HCT116 (cell line): ENCODE data around the gene PNPLA8. TPM values are rescaled to one million over a fixed set of nuclear protein-coding genes. Genes with fewer than 3 reads are reported as not detected.

ENCODE experiments used
- ATAC-seq: fragments of 200-7000 bp; cut with Tn5 transposase; 2 replicates; pipeline ENCODE4 v1.9.1; 2020; ENCODE audit warnings: mild to moderate bottlenecking, moderate library complexity
- BruUV-seq: library from RNA; stranded (reverse); fragments of 400-500 nt; replicated peaks from 2 replicates; lab custom pipeline; 2021; lab: Mats Ljungman, UMichigan
- CTCF ChIA-PET: fragments of 300-600 bp; sonication (Branson Sonifier 250); formaldehyde crosslinking; loops from one replicate; lab custom pipeline; 2021; ENCODE audit warnings: antibody characterized with exemption; lab: Charles Lee
- POLR2A ChIA-PET: fragments of 300-600, 350-600 bp; sonication (Branson Sonifier 250); formaldehyde crosslinking; loops from one replicate; lab custom pipeline; 2021; ENCODE audit warnings: antibody characterized with exemption; lab: Charles Lee
- RAD21 ChIA-PET, 2 experiments: fragments of 300-600 bp; sonication (Branson Sonifier 250); formaldehyde crosslinking; loops; one replicate each; lab custom pipeline; 2023; ENCODE audit warnings: low total read pairs in 2 of 2; ENCODE audit not compliant: uncharacterized antibody in 2 of 2, unreplicated experiment in 2 of 2, low non-redundant PET in 1 of 2; lab: Charles Lee
- DNase-seq: peaks from one replicate; pipeline ENCODE4 v3.0.0-alpha.2; 2010; ENCODE audit warnings: low read depth, low spot score
- H2AFZ ChIP-seq: fragments of 200-600 bp; shearing (Covaris generic), sonication (generic); 2 replicates; pipeline ENCODE4 v1.6.1; 2017; ENCODE audit warnings: low read depth, mixed run types, mixed read lengths, antibody characterized with exemption, low read length; ENCODE audit not compliant: poor library complexity, severe bottlenecking
- H3K27ac ChIP-seq: 2 replicates; pipeline ENCODE4 v1.5.1; 2012; ENCODE audit warnings: low read depth, low read length
- H3K27me3 ChIP-seq: fragments of 200-600 bp; sonication (generic); 2 replicates; pipeline ENCODE4 v1.6.1; 2016; ENCODE audit warnings: mixed run types, low read length, mixed read lengths; ENCODE audit not compliant: insufficient read depth
- H3K36me3 ChIP-seq, 2 experiments: fragments of 200-500 bp in 1 of 2; fragments of 200-600 bp in 1 of 2; sonication (Bioruptor generic) in 1 of 2; sonication (generic) in 1 of 2; 2 replicates each; pipeline versions ENCODE4 v1.5.1 to v1.6.1; 2014 to 2016; ENCODE audit warnings: low read length in 2 of 2, inconsistent platforms in 1 of 2, mixed read lengths in 1 of 2, mixed run types in 1 of 2; ENCODE audit not compliant: insufficient read depth in 2 of 2, control insufficient read depth in 1 of 2
- H3K4me1 ChIP-seq, 2 experiments: fragments of 200-600 bp in 1 of 2; sonication (generic) in 1 of 2; 2 replicates each; pipeline versions ENCODE4 v1.5.1 to v1.6.1; 2012 to 2017; ENCODE audit warnings: low read length in 2 of 2, inconsistent platforms in 1 of 2, mild to moderate bottlenecking in 1 of 2, mixed read lengths in 1 of 2, mixed run types in 1 of 2, moderate library complexity in 1 of 2; ENCODE audit not compliant: insufficient read depth in 2 of 2, control insufficient read depth in 1 of 2
- H3K4me2 ChIP-seq: fragments of 200-600 bp; sonication (generic); 2 replicates; pipeline ENCODE4 v1.6.1; 2017; ENCODE audit warnings: mixed run types, low read length, mixed read lengths
- H3K4me3 ChIP-seq, 2 experiments: fragments of 200-600 bp in 1 of 2; sonication (generic) in 1 of 2; replicated peaks in 1 of 2; 2 replicates each; pipeline ENCODE4 v1.5.1; 2011 to 2016; ENCODE audit warnings: low read length in 2 of 2, control low read depth in 1 of 2, low read depth in 1 of 2, mild to moderate bottlenecking in 1 of 2, mixed read lengths in 1 of 2, mixed run types in 1 of 2
- H3K79me2 ChIP-seq: fragments of 200-600 bp; sonication (generic); 2 replicates; pipeline ENCODE4 v1.6.1; 2017; ENCODE audit warnings: mild to moderate bottlenecking, mixed run types, low read length, moderate library complexity, mixed read lengths; ENCODE audit not compliant: insufficient read depth
- H3K9ac ChIP-seq: fragments of 200-600 bp; sonication (generic); 2 replicates; pipeline ENCODE4 v1.6.1; 2016; ENCODE audit warnings: low read length, mixed read lengths
- H3K9me2 ChIP-seq: fragments of 200-600 bp; sonication (generic), shearing (Covaris generic); 2 replicates; pipeline ENCODE4 v1.6.1; 2017; ENCODE audit warnings: mixed run types, mild to moderate bottlenecking, moderate library complexity; ENCODE audit not compliant: insufficient read depth
- H3K9me3 ChIP-seq, 2 experiments: fragments of 200-500 bp in 1 of 2; fragments of 200-600 bp in 1 of 2; sonication (Bioruptor generic) in 1 of 2; sonication (generic) in 1 of 2; 2 replicates each; pipeline ENCODE4 v1.6.1; 2014 to 2017; ENCODE audit warnings: low read length in 2 of 2, mixed read lengths in 2 of 2, inconsistent platforms in 1 of 2, low read depth in 1 of 2, mild to moderate bottlenecking in 1 of 2, mixed run types in 1 of 2, moderate library complexity in 1 of 2; ENCODE audit not compliant: control insufficient read depth in 1 of 2, insufficient read depth in 1 of 2
- H4K20me1 ChIP-seq: fragments of 200-600 bp; sonication (generic), shearing (Covaris generic); 2 replicates; pipeline ENCODE4 v1.6.1; 2017; ENCODE audit warnings: mixed run types, mild to moderate bottlenecking, moderate library complexity; ENCODE audit not compliant: insufficient read depth
- CBX3 ChIP-seq: IDR thresholded peaks from 2 replicates; pipeline ENCODE4 v1.6.1; 2012; ENCODE audit warnings: low read depth
- POLR2AphosphoS5 ChIP-seq: IDR thresholded peaks from 2 replicates; pipeline ENCODE4 v1.6.1; 2011; ENCODE audit warnings: mild to moderate bottlenecking, low read depth, low read length, moderate library complexity
- RAD21 ChIP-seq: IDR thresholded peaks from 2 replicates; pipeline ENCODE4 v1.6.1; 2012; ENCODE audit warnings: low read depth, mild to moderate bottlenecking
- SIN3A ChIP-seq: IDR thresholded peaks from 2 replicates; pipeline ENCODE4 v1.6.1; 2012; ENCODE audit warnings: low read depth
- SRF ChIP-seq: IDR thresholded peaks from 2 replicates; pipeline ENCODE4 v1.6.1; 2012; ENCODE audit warnings: low read depth
- YY1 ChIP-seq: IDR thresholded peaks from 2 replicates; pipeline ENCODE4 v1.6.1; 2011; ENCODE audit warnings: low read length, low read depth, moderate library complexity, mild to moderate bottlenecking; ENCODE audit not compliant: insufficient replicate concordance; ENCODE audit errors: extremely low read depth
- ZFX ChIP-seq: fragments of 450-650 bp; IDR thresholded peaks from 2 replicates; pipeline ENCODE4 v1.6.1; 2017
- ZNF274 ChIP-seq: fragments of 200-500 bp; sonication (Bioruptor generic); IDR thresholded peaks from 2 replicates; pipeline ENCODE4 v1.6.1; 2014; ENCODE audit warnings: mild to moderate bottlenecking, low read depth, low read length, inconsistent platforms
- intact Hi-C: fragments of 100-400 bp; cut with micrococcal nuclease; formaldehyde crosslinking; loops from 2 replicates; pipeline ENCODE4 v1.10.0; 2022
- total RNA-seq: library from RNA; stranded (reverse); gene quantifications from one replicate; pipeline ENCODE4 v1.2.1, GENCODE V29; 2021; ENCODE audit not compliant: unreplicated experiment
- TF ChIP-seq, protein P1 (sequence below): IDR thresholded peaks from 2 replicates; pipeline ENCODE4 v1.6.1; 2011; ENCODE audit warnings: mild to moderate bottlenecking, low read length, moderate library complexity; ENCODE audit not compliant: insufficient replicate concordance; ENCODE audit errors: extremely low read depth
- TF ChIP-seq, protein P2 (sequence below): IDR thresholded peaks from 2 replicates; pipeline ENCODE4 v1.6.1; 2012
- TF ChIP-seq, protein P3 (sequence below): IDR thresholded peaks from 2 replicates; pipeline ENCODE4 v1.6.1; 2012
- TF ChIP-seq, protein P4 (sequence below), 3 experiments: fragments of 200-600 bp in 1 of 3; sonication (generic) in 1 of 3; IDR thresholded peaks in 2 of 3; conservative IDR thresholded peaks in 1 of 3; 2 replicates each; pipeline ENCODE4 v1.5.1; 2012 to 2017; ENCODE audit warnings: low read depth in 2 of 3, low read length in 2 of 3, antibody characterized with exemption in 1 of 3, borderline replicate concordance in 1 of 3, control low read depth in 1 of 3, mild to moderate bottlenecking in 1 of 3, mixed read lengths in 1 of 3, mixed run types in 1 of 3, moderate library complexity in 1 of 3; ENCODE audit not compliant: insufficient read depth in 1 of 3

PNPLA8 gene
- total RNA-seq, 1 experiment from 2014 or later: 12.9 TPM

DNA sequence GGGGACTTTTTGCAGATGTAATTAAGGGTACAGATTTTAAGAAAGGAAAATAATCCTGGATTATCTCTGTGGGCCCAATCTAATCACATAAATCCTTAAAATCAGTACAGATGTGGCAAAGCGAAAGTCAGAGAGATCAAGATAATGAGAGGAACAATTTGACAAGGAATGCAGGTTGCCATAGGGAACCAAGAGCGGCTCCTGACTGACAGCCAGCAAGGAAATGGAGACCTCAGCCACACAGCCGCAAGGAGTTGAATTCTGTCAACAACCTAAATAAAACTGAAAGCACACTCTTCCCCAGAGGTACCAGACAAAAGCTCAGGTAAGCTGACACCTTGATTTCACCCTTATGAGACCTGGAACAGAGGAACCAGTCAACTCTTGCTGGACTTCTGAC, 3.4 kb upstream of the PNPLA8 start:
- Histone ChIP-seq H3K36me3 (no peaks in the 10 kb centered on the region), H3K9ac (no peak overlapping the region), H4K20me1 (no peaks in the 10 kb centered on the region), H2AFZ (no peak overlapping the region), H3K27me3 (no peaks in the 10 kb centered on the region), H3K9me3 (no peaks in the 10 kb centered on the region), H3K79me2 (peaks cover 5% of the 10 kb centered on the region), H3K4me3 (no peak overlapping the region), H3K9me2 (no peaks in the 10 kb centered on the region), H3K4me1 (peaks cover 6 to 24% of the 10 kb centered on the region in 2 experiments; a peak in 3 of 4 replicates), H3K4me2 (no peak overlapping the region), H3K27ac (no peak overlapping the region)
- ATAC-seq (no peak), DNase-seq (no peak)
- ChIA-PET RAD21 (no interaction called here), POLR2A (no interaction called here), CTCF (no interaction called here)
- TF ChIP-seq, protein P1, sequence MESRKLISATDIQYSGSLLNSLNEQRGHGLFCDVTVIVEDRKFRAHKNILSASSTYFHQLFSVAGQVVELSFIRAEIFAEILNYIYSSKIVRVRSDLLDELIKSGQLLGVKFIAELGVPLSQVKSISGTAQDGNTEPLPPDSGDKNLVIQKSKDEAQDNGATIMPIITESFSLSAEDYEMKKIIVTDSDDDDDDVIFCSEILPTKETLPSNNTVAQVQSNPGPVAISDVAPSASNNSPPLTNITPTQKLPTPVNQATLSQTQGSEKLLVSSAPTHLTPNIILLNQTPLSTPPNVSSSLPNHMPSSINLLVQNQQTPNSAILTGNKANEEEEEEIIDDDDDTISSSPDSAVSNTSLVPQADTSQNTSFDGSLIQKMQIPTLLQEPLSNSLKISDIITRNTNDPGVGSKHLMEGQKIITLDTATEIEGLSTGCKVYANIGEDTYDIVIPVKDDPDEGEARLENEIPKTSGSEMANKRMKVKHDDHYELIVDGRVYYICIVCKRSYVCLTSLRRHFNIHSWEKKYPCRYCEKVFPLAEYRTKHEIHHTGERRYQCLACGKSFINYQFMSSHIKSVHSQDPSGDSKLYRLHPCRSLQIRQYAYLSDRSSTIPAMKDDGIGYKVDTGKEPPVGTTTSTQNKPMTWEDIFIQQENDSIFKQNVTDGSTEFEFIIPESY: no peak
- intact Hi-C loops: loop anchor here (5.0 kb wide), 1 partner anchor 38 kb away; the partner anchor contains the start of genes DNAJB9 and THAP5
- no TSS peak for BruUV-seq

DNA sequence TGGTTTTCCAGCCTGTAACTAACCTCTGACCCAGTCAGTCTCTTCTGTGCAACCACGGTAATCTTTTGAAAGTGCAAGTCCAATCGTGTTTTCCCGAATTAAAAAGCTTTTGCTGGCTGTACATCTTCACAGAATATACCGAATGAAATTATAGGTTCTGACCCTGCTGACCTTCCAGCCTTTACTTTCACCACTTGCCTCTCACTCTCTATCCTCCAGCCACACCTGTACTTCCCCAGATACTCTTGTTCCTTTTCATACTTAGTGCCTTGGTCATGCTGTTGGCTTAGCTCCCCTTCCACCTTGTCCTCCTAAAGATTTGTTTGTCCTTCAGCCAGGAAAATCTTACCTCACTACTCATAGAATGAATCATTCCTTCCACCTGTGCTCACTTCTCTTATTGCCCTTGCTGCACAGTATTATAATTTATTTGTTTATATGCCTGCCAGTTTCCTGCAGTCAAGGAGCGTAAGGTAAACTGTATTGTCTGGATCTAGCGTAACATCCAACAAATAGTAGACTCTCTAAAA, 2.3 kb upstream of the PNPLA8 start:
- intact Hi-C loops: loop anchor here (5.0 kb wide), 1 partner anchor 39 kb away; the partner anchor contains the start of genes DNAJB9 and THAP5
- H3K36me3 ChIP-seq: no peaks in the 10 kb centered on the region
- no peak overlapping the region for H2AFZ ChIP-seq
- ATAC-seq (no peak), DNase-seq (peak; percentile 12)
- BruUV-seq: no TSS peak
- no peak overlapping the region for H3K9ac ChIP-seq
- H3K27me3 ChIP-seq: no peaks in the 10 kb centered on the region
- POLR2A ChIA-PET: no interaction called here
- peak overlapping the region; percentile 79 for H3K4me2 ChIP-seq
- peaks cover 6 to 24% of the 10 kb centered on the region in 2 experiments; a peak in 3 of 4 replicates for H3K4me1 ChIP-seq
- RAD21 ChIA-PET: no interaction called here
- no peak overlapping the region; the same call in 1 of the 2 replicates for H3K27ac ChIP-seq
- H3K4me3 ChIP-seq: no peak overlapping the region
- H3K79me2 ChIP-seq: peaks cover 8% of the 10 kb centered on the region
- H3K9me3 ChIP-seq: no peaks in the 10 kb centered on the region
- no peaks in the 10 kb centered on the region for H3K9me2 ChIP-seq
- CTCF ChIA-PET: no interaction called here
- no peaks in the 10 kb centered on the region for H4K20me1 ChIP-seq
- TF ChIP-seq, protein P1: no peak
- TF ChIP-seq CBX3: peak; percentile 72; the same call in 1 of the 2 replicates
- no peak for TF ChIP-seq RAD21
- no peak for TF ChIP-seq YY1
- peak; percentile 26; the same call in 1 of the 2 replicates for TF ChIP-seq POLR2AphosphoS5
- TF ChIP-seq, protein P2, sequence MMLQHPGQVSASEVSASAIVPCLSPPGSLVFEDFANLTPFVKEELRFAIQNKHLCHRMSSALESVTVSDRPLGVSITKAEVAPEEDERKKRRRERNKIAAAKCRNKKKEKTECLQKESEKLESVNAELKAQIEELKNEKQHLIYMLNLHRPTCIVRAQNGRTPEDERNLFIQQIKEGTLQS: no peak
- TF ChIP-seq, protein P3, sequence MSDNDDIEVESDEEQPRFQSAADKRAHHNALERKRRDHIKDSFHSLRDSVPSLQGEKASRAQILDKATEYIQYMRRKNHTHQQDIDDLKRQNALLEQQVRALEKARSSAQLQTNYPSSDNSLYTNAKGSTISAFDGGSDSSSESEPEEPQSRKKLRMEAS: no peak
- no peak for TF ChIP-seq ZNF274
- TF ChIP-seq SIN3A: peak; percentile 62
- TF ChIP-seq SRF: peak; percentile 69; the same call in 1 of the 2 replicates
- no peak for TF ChIP-seq ZFX
- TF ChIP-seq, protein P4, sequence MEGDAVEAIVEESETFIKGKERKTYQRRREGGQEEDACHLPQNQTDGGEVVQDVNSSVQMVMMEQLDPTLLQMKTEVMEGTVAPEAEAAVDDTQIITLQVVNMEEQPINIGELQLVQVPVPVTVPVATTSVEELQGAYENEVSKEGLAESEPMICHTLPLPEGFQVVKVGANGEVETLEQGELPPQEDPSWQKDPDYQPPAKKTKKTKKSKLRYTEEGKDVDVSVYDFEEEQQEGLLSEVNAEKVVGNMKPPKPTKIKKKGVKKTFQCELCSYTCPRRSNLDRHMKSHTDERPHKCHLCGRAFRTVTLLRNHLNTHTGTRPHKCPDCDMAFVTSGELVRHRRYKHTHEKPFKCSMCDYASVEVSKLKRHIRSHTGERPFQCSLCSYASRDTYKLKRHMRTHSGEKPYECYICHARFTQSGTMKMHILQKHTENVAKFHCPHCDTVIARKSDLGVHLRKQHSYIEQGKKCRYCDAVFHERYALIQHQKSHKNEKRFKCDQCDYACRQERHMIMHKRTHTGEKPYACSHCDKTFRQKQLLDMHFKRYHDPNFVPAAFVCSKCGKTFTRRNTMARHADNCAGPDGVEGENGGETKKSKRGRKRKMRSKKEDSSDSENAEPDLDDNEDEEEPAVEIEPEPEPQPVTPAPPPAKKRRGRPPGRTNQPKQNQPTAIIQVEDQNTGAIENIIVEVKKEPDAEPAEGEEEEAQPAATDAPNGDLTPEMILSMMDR (IDR thresholded peaks at IDR 0.05 in 2 of 3, conservative IDR thresholded peaks at IDR 0.05 in 1 of 3; ENCODE audit: borderline replicate concordance in 1 of 3, insufficient read depth in 1 of 3, low read depth in 2 of 3, low read length in 2 of 3): no peak
